Left lung (tissue), 10 donors: ENCODE results near the gene NUP160. TPM values are rescaled to one million over a fixed set of nuclear protein-coding genes. Genes with fewer than 3 reads are reported as not detected.
"Not testable (repeated sequence)": the region's sequence is repeated elsewhere in the genome, so short reads cannot be mapped to it uniquely, and the experiment has no call there.

Experiments used
- ATAC-seq: fragments of 200-7000 bp; cut with Tn5 transposase; one replicate; pipeline ENCODE4 v1.9.1; 2020; ENCODE audit warnings: moderate library complexity
- DNase-seq, 4 donors: peaks; one replicate each; pipeline ENCODE4 v3.0.0-alpha.2; 2013 to 2020
- H3K27ac ChIP-seq, 2 donors: fragments of 200-600 bp; sonication (generic) in 1 of 2; one replicate each; pipeline versions ENCODE4 v1.5.0 to v1.8.0; 2020 to 2021
- H3K27me3 ChIP-seq, 2 donors: fragments of 200-600 bp; sonication (generic) in 1 of 2; one replicate each; pipeline versions ENCODE4 v1.5.0 to v1.8.0; 2020 to 2021
- H3K36me3 ChIP-seq, 2 donors: fragments of 200-600 bp; sonication (generic) in 1 of 2; one replicate each; pipeline versions ENCODE4 v1.5.0 to v1.8.0; 2020 to 2021
- H3K4me1 ChIP-seq, 2 donors: fragments of 200-600 bp; one replicate each; pipeline ENCODE4 v1.8.0; 2021
- H3K4me3 ChIP-seq, 2 donors: fragments of 200-600 bp; sonication (generic) in 1 of 2; one replicate each; pipeline versions ENCODE4 v1.5.0 to v1.8.0; 2020 to 2021; ENCODE audit warnings: mild to moderate bottlenecking in 1 of 2
- H3K9me3 ChIP-seq, 2 donors: fragments of 200-600 bp; sonication (generic) in 1 of 2; one replicate each; pipeline versions ENCODE4 v1.5.0 to v1.8.0; 2020 to 2021
- intact Hi-C, 2 donors: fragments of 100-400 bp; cut with DNase I; formaldehyde crosslinking; loops; one replicate each; pipeline versions ENCODE4 v1.11.2 to v1.14.2; 2022
- polyA plus RNA-seq, 6 donors: library from polyadenylated mRNA; unstranded; fragments of 120-200 nt; gene quantifications; one replicate each; pipeline ENCODE4 v1.2.1, GENCODE V29; 2013; ENCODE audit not compliant: insufficient read length in 6 of 6
- total RNA-seq, 2 donors: library from RNA; stranded (reverse); fragmentation: NEBNext Ultra II Directional; extraction: Animal tissue kit (Norgen Biotek cat#: 25700); gene quantifications; one replicate each; pipeline ENCODE4 v1.2.1, GENCODE V29; 2021
- TF ChIP-seq, protein P1 (sequence below), 2 donors: fragments of 200-600 bp; sonication (generic) in 1 of 2; IDR thresholded peaks; one replicate each; pipeline versions ENCODE4 v1.5.0 to v1.8.0; 2021; ENCODE audit warnings: antibody characterized with exemption in 2 of 2
- donor health status: DM: no; HTN: yes; CAD: no.
- donor health status: DM: no; HTN: no; CAD: no.

The NUP160 gene
- total and polyA plus RNA-seq, 8 donors: 31.9 to 84.7 (median 75.6) TPM

DNA sequence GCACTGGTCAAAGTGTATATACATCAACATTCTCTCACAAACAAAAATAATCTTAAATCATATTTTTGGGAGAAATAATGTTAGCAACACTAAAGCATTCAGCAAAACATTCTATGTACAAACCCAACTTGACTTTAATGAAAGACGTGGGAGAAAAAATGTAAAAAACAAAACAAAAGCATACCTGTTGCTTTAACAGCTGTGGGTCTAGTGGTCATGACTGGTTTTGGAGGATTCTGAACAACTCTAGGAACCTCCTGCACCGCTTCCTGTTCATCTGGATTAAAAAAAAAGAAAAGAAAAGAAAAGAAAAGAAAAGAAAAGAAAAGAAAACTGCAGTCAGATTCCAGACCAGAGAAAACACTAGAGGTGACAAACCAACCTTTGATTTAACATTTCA lies 83.1 kb downstream of the NUP160 start:
- H3K9me3 ChIP-seq: no peaks in the 10 kb centered on the region
- no peaks in the 10 kb centered on the region for H3K27me3 ChIP-seq
- no peak for DNase-seq
- intact Hi-C loops: no loop called here
- TF ChIP-seq, protein P1, sequence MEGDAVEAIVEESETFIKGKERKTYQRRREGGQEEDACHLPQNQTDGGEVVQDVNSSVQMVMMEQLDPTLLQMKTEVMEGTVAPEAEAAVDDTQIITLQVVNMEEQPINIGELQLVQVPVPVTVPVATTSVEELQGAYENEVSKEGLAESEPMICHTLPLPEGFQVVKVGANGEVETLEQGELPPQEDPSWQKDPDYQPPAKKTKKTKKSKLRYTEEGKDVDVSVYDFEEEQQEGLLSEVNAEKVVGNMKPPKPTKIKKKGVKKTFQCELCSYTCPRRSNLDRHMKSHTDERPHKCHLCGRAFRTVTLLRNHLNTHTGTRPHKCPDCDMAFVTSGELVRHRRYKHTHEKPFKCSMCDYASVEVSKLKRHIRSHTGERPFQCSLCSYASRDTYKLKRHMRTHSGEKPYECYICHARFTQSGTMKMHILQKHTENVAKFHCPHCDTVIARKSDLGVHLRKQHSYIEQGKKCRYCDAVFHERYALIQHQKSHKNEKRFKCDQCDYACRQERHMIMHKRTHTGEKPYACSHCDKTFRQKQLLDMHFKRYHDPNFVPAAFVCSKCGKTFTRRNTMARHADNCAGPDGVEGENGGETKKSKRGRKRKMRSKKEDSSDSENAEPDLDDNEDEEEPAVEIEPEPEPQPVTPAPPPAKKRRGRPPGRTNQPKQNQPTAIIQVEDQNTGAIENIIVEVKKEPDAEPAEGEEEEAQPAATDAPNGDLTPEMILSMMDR (IDR thresholded peaks at IDR 0.05): no peak
- H3K4me3 ChIP-seq: peak overlapping the region in 1 of 2 donors; percentile 94
- no peak overlapping the region for H3K27ac ChIP-seq
- H3K4me1 ChIP-seq: peaks cover 0 to 28% of the 10 kb centered on the region in 2 donors
- H3K36me3 ChIP-seq: peaks cover 0 to 48% of the 10 kb centered on the region in 2 donors
- no peak for ATAC-seq

DNA sequence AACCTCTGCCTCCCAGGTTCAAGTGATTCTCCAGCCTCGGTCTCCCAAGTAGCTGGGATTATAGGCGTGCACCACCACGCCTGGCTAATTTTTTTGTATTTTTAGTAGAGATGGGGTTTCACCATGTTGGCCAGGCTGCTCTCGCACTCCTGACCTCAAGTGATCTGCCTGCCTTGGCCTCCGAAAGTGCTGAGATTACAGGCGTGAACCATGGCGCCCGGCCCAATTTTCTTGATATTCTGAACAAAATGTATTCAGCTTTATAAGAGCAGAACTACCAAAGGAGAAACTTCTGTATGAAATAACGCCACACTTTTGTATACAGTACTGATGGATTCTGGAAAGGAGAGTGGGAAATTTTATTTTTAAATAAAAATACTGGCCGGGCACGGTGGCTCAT lies 88.9 kb downstream of the NUP160 start:
- H3K27ac ChIP-seq, H3K9me3 ChIP-seq, DNase-seq, H3K27me3 ChIP-seq, intact Hi-C loops, H3K4me1 ChIP-seq, ATAC-seq, H3K4me3 ChIP-seq: not testable (repeated sequence)
- peaks cover 5 to 83% of the 10 kb centered on the region in 2 donors for H3K36me3 ChIP-seq

DNA sequence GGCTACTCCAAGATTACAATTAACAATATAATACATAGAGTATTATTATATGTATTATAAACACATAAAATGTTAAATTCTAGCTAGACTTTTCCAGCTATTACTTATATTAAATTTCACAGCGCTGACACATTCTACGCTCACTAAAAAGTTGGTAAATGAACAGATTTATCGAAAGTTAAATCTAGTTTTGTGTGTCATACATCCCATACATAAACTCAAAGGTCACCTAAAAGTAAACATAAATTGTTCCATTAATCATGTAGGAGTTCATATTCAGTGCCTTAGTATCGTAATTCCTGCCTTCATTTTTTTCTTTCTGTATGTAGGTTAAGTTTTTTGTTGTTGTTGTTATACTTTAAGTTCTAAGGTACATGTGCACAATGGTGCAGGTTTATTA lies 91.9 kb downstream of the NUP160 start:
- Histone ChIP-seq H3K36me3 (peaks cover 5 to 84% of the 10 kb centered on the region in 2 donors), H3K27me3 (no peaks in the 10 kb centered on the region), H3K4me3 (no peak overlapping the region), H3K27ac (no peak overlapping the region), H3K9me3 (no peaks in the 10 kb centered on the region), H3K4me1 (no peaks in the 10 kb centered on the region)
- DNase-seq (no peak), ATAC-seq (no peak)
- intact Hi-C loops: no loop called here
- TF ChIP-seq, protein P1 (IDR thresholded peaks at IDR 0.05): no peak

DNA sequence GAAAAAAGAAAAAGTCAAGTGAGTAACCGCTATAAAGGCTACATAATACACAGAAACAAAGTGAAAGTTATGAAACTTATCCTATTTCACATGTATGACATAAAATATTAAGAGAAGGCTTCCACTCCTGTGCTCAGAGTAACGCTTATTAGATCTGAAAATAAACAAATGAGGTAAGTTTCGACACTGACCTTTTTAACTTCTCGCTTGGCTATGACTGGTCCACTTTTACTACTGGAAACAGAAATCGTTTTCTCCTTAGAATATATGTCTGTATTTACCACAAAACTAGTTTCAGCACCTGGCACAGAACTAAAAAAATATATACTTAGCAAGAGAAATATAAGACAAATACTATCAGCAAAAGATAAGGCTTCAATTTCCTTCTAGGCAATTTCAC lies 97.4 kb downstream of the NUP160 start:
- Histone ChIP-seq H3K9me3 (no peaks in the 10 kb centered on the region), H3K27ac (no peak overlapping the region), H3K27me3 (no peaks in the 10 kb centered on the region), H3K4me1 (no peaks in the 10 kb centered on the region), H3K36me3 (peaks cover 9 to 89% of the 10 kb centered on the region in 2 donors), H3K4me3 (no peak overlapping the region)
- DNase-seq (no peak), ATAC-seq (no peak)
- TF ChIP-seq, protein P1 (IDR thresholded peaks at IDR 0.05): no peak
- intact Hi-C loops: no loop called here

DNA sequence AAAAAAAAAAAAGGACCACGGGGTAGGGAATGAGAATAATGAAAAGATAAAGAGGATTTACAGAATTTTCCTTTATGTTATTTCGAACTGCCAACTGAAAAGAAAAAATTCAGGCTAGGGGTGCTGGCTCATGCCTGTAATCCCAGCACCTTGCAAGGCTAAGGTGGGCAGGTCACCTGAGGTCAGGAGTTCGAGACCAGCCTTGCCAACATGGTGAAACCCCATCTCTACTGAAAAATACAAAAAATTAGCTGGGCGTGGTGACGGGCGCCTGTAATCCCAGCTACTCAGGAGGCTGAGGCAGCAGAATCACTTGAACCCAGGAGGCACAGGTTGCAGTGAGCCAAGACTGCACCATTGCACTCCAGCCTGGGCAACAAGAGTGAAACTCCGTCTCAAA lies 105.7 kb downstream of the NUP160 start:
- not testable (repeated sequence) for H3K27me3 ChIP-seq, H3K27ac ChIP-seq, H3K4me1 ChIP-seq, DNase-seq, H3K4me3 ChIP-seq, H3K9me3 ChIP-seq, ATAC-seq
- H3K36me3 ChIP-seq: peaks cover 19 to 97% of the 10 kb centered on the region in 2 donors
- intact Hi-C loops: loop anchor here in 1 of 2 donors (10.0 kb wide), 1 partner anchor 92 kb away; no protein-coding TSS in a partner anchor

DNA sequence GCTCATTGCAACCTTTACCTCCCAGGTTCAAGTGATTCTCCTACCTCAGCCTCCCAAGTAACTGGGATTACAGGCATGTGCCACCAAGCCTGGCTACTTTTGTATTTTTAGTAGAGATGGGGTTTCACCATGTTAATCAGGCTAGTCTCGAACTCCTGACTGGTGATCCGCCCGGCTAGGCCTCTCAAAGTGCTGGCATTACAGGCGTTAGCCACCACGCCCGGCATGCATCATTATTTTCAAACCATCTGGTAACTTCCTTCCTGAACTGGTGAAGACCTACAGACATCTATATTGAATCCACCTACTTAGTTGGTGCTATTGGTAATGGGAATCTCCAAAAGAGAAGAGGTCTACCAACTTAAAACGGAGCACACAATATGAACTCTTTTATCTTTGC lies 110.3 kb downstream of the NUP160 start:
- ATAC-seq, H3K4me3 ChIP-seq, intact Hi-C loops, H3K27me3 ChIP-seq, DNase-seq, H3K4me1 ChIP-seq, H3K27ac ChIP-seq, H3K9me3 ChIP-seq: not testable (repeated sequence)
- peaks cover 10 to 97% of the 10 kb centered on the region in 2 donors for H3K36me3 ChIP-seq

DNA sequence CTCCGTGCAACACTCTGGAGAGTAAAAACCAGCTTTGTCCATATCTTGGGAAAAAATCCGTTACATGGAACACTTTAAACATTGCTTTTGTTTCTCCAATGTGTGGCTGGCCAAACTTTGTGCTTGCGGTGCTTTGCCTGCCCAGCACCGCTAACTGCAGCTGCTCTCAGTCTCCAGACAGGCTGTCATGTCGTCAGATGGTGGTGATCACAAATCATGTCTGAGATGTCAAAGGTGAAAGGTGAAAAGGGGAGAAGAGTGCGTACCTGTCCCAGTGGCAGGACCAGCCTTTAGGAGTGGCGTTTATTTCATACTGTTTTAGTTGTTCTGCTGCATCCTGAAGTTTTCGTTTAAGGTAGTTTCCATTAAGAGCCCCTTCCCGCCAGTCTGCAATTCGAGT lies 115.9 kb downstream of the NUP160 start:
- H3K4me3 ChIP-seq: no peak overlapping the region
- intact Hi-C loops: no loop called here
- H3K27me3 ChIP-seq: no peaks in the 10 kb centered on the region
- peak in 2 of 4 donors; percentile 54 to 66 for DNase-seq
- no peaks in the 10 kb centered on the region for H3K4me1 ChIP-seq
- H3K9me3 ChIP-seq: no peaks in the 10 kb centered on the region
- TF ChIP-seq, protein P1 (IDR thresholded peaks at IDR 0.05): no peak
- peaks cover 11 to 100% of the 10 kb centered on the region in 2 donors for H3K36me3 ChIP-seq
- no peak for ATAC-seq
- no peak overlapping the region for H3K27ac ChIP-seq
